Measurements from ENCODE around the gene ITGA7.

ITGA7 gene

DNA sequence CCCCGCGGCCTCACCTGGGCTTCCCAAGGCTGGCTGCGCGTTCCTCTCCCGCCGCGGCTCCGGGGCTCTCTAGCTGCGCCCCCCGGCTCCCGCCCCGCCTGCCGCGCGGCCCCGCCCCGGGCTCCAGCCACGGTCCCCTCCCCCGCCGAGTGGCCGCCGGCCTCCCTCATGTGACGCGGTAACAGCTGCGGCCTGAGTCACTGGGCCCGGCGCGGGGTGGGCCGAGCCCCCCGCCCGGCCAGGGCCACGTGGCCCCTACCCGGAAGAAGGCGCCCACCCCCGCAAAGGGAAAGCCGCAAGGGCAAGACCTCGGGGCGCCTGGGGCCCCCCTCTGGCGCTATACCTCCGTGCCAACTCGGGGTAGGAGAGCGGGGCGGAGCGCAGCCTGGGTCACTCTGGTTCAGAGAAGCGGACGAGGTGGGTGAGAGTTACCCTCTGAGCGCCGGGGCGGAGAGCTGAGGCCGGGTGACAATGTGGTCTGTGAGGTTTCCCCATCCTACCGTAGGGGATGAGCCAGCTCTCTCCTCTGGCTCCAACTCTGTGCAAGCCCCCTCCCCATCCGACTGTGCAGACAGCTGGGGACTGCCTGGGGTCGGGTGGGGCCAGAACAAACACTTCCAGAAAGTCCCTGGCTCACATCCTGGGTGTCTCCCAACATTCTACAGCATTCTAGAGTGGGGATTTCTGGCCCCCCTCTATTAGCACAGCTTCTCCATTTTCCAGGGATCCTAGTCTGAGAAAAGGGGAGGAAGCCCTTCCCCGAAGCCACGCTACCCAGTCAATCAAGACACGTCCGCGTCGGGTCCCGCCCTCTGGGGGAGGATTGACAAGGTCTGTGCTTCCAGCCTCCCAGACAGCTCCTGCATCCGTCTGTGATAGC lies 21.5 kb upstream of the ITGA7 start, which contains the start of gene CD63:
Gene CD63, minus strand, starts transcription at position 71 of the 880 bp plus-strand sequence. CDS start 668 bp downstream, outside the sequence.
- peak; percentile 95 for DNase-seq (ENCODE audit: low read depth)
- peak within 1 kb of the TSS; percentile 75 for H3K4me3 ChIP-seq (ENCODE audit: low read depth, low read length)
- TF ChIP-seq MAX (IDR thresholded peaks at IDR 0.05; ENCODE audit: low read depth, low read length) (peak; percentile 96), MYC (IDR thresholded peaks at IDR 0.05; ENCODE audit: low read depth, low read length) (peak; percentile 95), POLR2A (IDR thresholded peaks at IDR 0.05; ENCODE audit: extremely low read depth, insufficient read length) (peak; percentile 50)
- TF ChIP-seq, protein P1, sequence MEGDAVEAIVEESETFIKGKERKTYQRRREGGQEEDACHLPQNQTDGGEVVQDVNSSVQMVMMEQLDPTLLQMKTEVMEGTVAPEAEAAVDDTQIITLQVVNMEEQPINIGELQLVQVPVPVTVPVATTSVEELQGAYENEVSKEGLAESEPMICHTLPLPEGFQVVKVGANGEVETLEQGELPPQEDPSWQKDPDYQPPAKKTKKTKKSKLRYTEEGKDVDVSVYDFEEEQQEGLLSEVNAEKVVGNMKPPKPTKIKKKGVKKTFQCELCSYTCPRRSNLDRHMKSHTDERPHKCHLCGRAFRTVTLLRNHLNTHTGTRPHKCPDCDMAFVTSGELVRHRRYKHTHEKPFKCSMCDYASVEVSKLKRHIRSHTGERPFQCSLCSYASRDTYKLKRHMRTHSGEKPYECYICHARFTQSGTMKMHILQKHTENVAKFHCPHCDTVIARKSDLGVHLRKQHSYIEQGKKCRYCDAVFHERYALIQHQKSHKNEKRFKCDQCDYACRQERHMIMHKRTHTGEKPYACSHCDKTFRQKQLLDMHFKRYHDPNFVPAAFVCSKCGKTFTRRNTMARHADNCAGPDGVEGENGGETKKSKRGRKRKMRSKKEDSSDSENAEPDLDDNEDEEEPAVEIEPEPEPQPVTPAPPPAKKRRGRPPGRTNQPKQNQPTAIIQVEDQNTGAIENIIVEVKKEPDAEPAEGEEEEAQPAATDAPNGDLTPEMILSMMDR (IDR thresholded peaks at IDR 0.05; ENCODE audit: low read depth, low read length): no peak

DNA sequence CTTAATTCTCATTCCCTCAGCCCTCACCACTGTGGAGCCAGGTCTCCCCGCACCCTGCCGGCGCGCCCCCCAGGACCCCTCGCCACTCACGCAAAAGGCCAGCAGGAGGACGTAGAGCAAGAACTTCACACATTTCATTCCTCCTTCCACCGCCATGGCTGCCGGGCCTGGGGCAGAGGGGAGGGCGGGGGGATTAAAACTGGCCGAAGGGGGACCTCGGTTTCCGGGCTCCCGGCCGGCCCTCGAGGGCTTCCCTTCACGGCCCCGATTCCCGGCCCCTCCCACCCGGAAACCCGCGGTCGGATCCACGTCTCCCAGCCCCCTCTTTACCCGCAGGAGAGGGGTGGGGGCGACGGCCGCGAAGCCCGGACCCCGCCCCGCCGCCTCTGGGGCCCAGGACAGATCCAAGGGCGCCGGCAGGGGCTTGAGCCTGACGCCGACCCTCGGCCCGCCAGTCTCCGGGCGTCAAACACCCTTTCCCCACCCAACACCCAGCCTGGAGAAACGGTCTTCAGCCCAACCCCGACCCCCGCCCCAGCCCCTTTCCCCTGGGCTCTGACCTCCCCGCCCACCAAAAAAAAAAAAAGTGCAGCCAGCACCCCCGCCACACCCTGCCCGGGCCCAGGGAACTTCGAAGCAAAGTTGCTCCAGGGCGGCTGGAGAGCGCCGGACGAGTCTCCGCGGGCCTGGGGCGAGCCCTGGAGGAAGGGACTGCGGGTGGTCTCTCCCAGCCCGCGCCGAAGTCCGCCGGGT lies 20.7 kb upstream of the ITGA7 start:
- no peak for TF ChIP-seq POLR2A (IDR thresholded peaks at IDR 0.05; ENCODE audit: extremely low read depth, insufficient read length)
- no peak for TF ChIP-seq MAX (IDR thresholded peaks at IDR 0.05; ENCODE audit: low read depth, low read length)
- H3K4me3 ChIP-seq (ENCODE audit: low read depth, low read length): peak overlapping the region; percentile 67
- DNase-seq (ENCODE audit: low read depth): peak; percentile 75

- no peak for TF ChIP-seq MYC (IDR thresholded peaks at IDR 0.05; ENCODE audit: low read depth, low read length)
- no peak for TF ChIP-seq POLR2A (IDR thresholded peaks at IDR 0.05; ENCODE audit: extremely low read depth, insufficient read length)
- TF ChIP-seq, protein P1 (IDR thresholded peaks at IDR 0.05; ENCODE audit: low read depth, low read length): no peak
- TF ChIP-seq MAX (IDR thresholded peaks at IDR 0.05; ENCODE audit: low read depth, low read length): no peak
- peak; percentile 51 for DNase-seq (ENCODE audit: low read depth)
- peak overlapping the region; percentile 67 for H3K4me3 ChIP-seq (ENCODE audit: low read depth, low read length)
Measured at GRCh38 chr12:55727643-55728185, 20.0 kb upstream of the ITGA7 start.

DNA sequence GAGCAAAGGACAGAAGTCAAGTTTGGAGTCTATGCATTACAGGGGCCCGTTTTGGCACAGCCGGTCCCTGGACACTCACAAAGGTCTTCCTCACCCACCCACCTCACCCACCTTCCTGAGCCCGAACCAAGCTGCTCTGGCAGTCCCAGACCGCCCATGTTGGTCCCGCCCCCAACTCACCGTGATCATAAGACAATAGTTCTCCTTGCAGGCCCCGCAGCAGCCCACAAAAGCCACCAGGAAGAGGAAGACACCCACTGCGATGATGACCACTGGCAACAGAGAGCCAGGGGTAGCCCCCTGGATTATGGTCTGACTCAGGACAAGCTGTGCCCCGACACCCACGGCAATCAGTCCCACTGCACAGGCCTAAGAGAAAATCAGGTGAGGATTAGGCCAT lies 19.3 kb upstream of the ITGA7 start:
- peak overlapping the region; percentile 67 for H3K4me3 ChIP-seq (ENCODE audit: low read depth, low read length)
- TF ChIP-seq, protein P1 (IDR thresholded peaks at IDR 0.05; ENCODE audit: low read depth, low read length): no peak
- TF ChIP-seq MAX (IDR thresholded peaks at IDR 0.05; ENCODE audit: low read depth, low read length) (no peak), MYC (IDR thresholded peaks at IDR 0.05; ENCODE audit: low read depth, low read length) (no peak), POLR2A (IDR thresholded peaks at IDR 0.05; ENCODE audit: extremely low read depth, insufficient read length) (no peak)
- peak; percentile 46 for DNase-seq (ENCODE audit: low read depth)

DNA sequence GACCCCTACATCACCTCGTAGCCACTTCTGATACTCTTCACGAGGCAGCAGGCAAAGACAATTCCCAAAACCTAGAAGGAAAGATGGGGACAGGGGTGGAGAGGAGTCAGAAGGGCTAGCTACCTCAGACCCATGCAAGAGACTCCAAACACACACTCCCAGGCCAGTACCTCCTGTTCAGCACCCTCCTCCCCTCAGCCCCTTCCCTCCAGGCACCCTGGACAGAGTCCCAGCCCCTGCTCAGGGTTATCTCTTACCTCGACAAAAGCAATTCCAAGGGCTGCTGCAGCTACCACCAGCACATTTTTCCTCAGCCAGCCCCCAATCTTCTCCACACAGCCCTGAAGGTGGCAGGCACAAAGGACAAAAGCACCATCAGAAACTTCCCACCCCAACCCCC lies 17.9 kb upstream of the ITGA7 start:
- no peak for DNase-seq (ENCODE audit: low read depth)

More for the DNA sequence above, 17.9 kb upstream of the ITGA7 start:
- H3K4me3 ChIP-seq (ENCODE audit: low read depth, low read length): no peak overlapping the region
- TF ChIP-seq MAX (IDR thresholded peaks at IDR 0.05; ENCODE audit: low read depth, low read length): no peak
- TF ChIP-seq MYC (IDR thresholded peaks at IDR 0.05; ENCODE audit: low read depth, low read length): no peak
- TF ChIP-seq, protein P1 (IDR thresholded peaks at IDR 0.05; ENCODE audit: low read depth, low read length): no peak
- no peak for TF ChIP-seq POLR2A (IDR thresholded peaks at IDR 0.05; ENCODE audit: extremely low read depth, insufficient read length)
